K562 (cell line): ENCODE measurements around the gene NPM1. TPM values are rescaled to one million over a fixed set of nuclear protein-coding genes. Genes with fewer than 3 reads are reported as not detected.
A peak's percentile ranks its signal among the peaks of the same experiment; 100 is the strongest.

Experiments used
- EP400 ChIP-seq: fragments of 450-650 bp; IDR thresholded peaks from 2 replicates; pipeline ENCODE4 v1.6.1; 2017; ENCODE audit warnings: antibody characterized with exemption, mild to moderate bottlenecking, moderate library complexity
- ETV1 ChIP-seq: fragments of 450-650 bp; conservative IDR thresholded peaks from 2 replicates; pipeline ENCODE4 v1.6.1; 2016; ENCODE audit warnings: missing genetic modification characterization, control low read depth, low read depth, missing compliant biosample characterization
- NCOA1 ChIP-seq: fragments of 450-650 bp; IDR thresholded peaks from 2 replicates; pipeline ENCODE4 v1.6.1; 2016; ENCODE audit warnings: low read depth
- PRDM10 ChIP-seq: fragments of 450-650 bp; IDR thresholded peaks from 2 replicates; pipeline ENCODE4 v1.6.1; 2018; ENCODE audit not compliant: partially characterized antibody
- REST ChIP-seq, 2 experiments: fragments of 450-650 bp; formaldehyde crosslinking in 1 of 2; IDR thresholded peaks; 2 replicates each; pipeline versions ENCODE4 v1.4.0 to v1.6.1; 2014 to 2020; ENCODE audit warnings: mild to moderate bottlenecking in 2 of 2, borderline replicate concordance in 1 of 2, low read depth in 1 of 2
- SIN3A ChIP-seq, 2 experiments: fragments of 150-350 bp in 1 of 2; IDR thresholded peaks; 2 replicates each; pipeline ENCODE4 v1.6.1; 2011 to 2016; ENCODE audit warnings: borderline replicate concordance in 2 of 2, low read depth in 2 of 2, low read length in 2 of 2, mild to moderate bottlenecking in 2 of 2, moderate library complexity in 2 of 2; ENCODE audit not compliant: control insufficient read depth in 1 of 2
- SIN3B ChIP-seq: fragments of 450-650 bp; IDR thresholded peaks from 2 replicates; pipeline ENCODE4 v1.6.1; 2017; ENCODE audit warnings: low read depth, mild to moderate bottlenecking, moderate library complexity
- STAT6 ChIP-seq: sonication (generic); formaldehyde crosslinking; IDR thresholded peaks from 2 replicates; pipeline ENCODE4 v1.8.1; 2023; ENCODE audit warnings: mild to moderate bottlenecking, missing genetic modification reagents
- TFAP4 ChIP-seq: sonication (generic); formaldehyde crosslinking; IDR thresholded peaks from 2 replicates; pipeline ENCODE4 v1.8.0; 2022; ENCODE audit warnings: missing genetic modification reagents, mild to moderate bottlenecking, moderate library complexity, borderline replicate concordance
- ZNF282 ChIP-seq: sonication (generic); formaldehyde crosslinking; IDR thresholded peaks from 2 replicates; pipeline ENCODE4 v1.8.1; 2023; ENCODE audit warnings: missing genetic modification reagents
- polyA plus RNA-seq, 8 experiments: library from polyadenylated mRNA; depleted of rRNA in 4 of 8; stranded (reverse) in 5 of 8; unstranded in 3 of 8; fragments of >200 nt; fragmentation: Nextera tagmentation in 2 of 8; fragmentation: Illumina TruSeq in 1 of 8; extraction: Ambion mirVana in 2 of 8; extraction: Trizol in 1 of 8; gene quantifications; 2 replicates each; pipeline versions ENCODE4 v1.2.1 to v1.2.3, GENCODE V29; 2011 to 2014; ENCODE audit warnings: inconsistent platforms in 1 of 8, missing spikeins in 1 of 8
- total RNA-seq, 7 experiments: library from RNA; depleted of rRNA in 6 of 7; stranded (reverse); fragments of >200 nt in 6 of 7; fragmentation: Illumina TruSeq in 2 of 7; extraction: Trizol in 2 of 7; gene quantifications; 2 replicates each; pipeline versions ENCODE4 v1.2.1 to v1.2.3, GENCODE V29; 2011 to 2021; ENCODE audit warnings: low replicate concordance in 1 of 7

The NPM1 gene
- total and polyA plus RNA-seq, 9 of the 15 experiments (the other 6 are each of a cell fraction or from before 2014, with no cell fraction given), result 2,438 to 6,909 (median 5,639) TPM

GRCh38 chr5:171418316-171418981 lies 30.8 kb downstream of the NPM1 start (continued):
- TF ChIP-seq REST (IDR thresholded peaks at IDR 0.05; ENCODE audit: borderline replicate concordance) (peak; percentile 99), REST (CRISPR knock-in tag; IDR thresholded peaks at IDR 0.05; ENCODE audit: low read depth) (peak; percentile 96), EP400 (no peak), STAT6 (CRISPR knock-in tag) (no peak), ZNF282 (no peak), NCOA1 (no peak), SIN3B (no peak), SIN3A (IDR thresholded peaks at IDR 0.05; ENCODE audit: borderline replicate concordance in 2 of 2, control insufficient read depth in 1 of 2, low read depth in 2 of 2, low read length in 2 of 2) (peak in 1 of 2 experiments; percentile 78; a peak in 1 of 4 replicates), ETV1 (tag) (peak; percentile 93), TFAP4 (CRISPR knock-in tag) (peak; percentile 93), PRDM10 (peak; percentile 46)
